Cerebellar cortex (tissue), 1 donor: ENCODE results near the gene GRIN2D.
"Not testable (repeated sequence)": the region's sequence is repeated elsewhere in the genome, so short reads cannot be mapped to it uniquely, and the experiment has no call there.

Source experiments
- DNase-seq: peaks from one replicate; pipeline ENCODE4 v3.0.0-alpha.2; 2015; ENCODE audit warnings: low spot score

The GRIN2D gene

GRCh38 chr19:48371771-48372170 is 21.7 kb upstream of the GRIN2D start:
- DNase-seq, result not testable (repeated sequence)

DNA sequence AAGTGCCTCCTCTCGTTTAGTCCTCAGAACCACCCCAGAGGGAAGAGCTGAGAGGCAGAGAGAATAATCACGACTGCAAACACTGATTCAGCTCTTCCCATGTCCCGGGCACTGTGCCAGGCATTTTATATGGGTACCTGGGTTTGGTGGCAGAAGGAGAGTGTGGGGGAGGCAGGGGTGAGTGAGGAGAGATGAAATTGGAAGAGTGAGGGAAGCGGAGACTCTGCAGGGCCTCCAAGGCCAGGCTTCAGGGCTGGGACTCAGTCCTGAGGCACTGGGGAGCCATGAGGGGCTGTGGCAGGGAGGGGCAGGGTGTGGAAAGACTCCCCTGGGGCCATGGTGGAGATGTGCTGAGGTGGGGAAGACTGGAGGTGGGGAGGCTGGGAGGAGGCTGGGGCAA is 20.6 kb upstream of the GRIN2D start:
- peak; percentile 54 for DNase-seq

- no peak for DNase-seq
Measured at GRCh38 chr19:48373567-48373966, 19.9 kb upstream of the GRIN2D start.

DNA sequence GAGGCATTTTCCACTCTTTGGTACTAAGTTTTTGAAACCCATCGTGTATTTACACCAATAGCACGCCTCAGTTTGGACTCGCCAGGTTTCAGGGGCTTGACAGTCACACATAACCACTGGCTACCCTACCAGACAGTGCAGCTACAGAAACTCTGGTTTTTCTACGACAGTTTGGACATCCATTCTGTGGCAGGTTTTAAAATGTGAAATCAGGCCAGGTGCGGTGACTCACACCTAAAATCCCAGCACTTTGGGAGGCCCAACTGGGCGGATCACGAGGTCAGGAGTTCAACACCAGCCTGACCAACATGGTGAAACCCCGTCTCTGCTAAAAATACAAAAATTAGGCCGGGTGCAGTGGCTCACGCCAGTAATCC is 15.3 kb upstream of the GRIN2D start:
- DNase-seq, result no peak

DNA sequence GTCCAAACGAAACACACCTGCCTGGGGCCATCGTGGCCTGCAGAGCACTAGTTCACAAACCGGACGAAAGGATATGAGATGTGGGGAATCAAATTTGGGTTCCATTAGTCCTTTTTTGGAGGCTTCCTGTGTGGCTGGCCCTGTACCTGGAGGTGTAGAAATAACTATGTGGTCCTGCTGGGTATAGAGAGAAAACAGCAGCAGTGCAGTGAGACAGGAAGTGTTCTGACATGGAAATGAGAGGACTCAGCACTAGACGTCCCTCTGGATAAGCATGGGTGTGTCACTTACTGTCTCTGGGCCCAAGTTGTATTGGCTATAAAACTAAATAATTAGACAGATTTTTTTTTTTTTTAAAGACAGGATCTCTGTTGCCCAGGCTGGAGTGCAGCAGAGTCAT is 14.4 kb upstream of the GRIN2D start:
- DNase-seq, result no peak

GRCh38 chr19:48381178-48381950 is 12.1 kb upstream of the GRIN2D start:
- DNase-seq, result peak; percentile 41

DNA sequence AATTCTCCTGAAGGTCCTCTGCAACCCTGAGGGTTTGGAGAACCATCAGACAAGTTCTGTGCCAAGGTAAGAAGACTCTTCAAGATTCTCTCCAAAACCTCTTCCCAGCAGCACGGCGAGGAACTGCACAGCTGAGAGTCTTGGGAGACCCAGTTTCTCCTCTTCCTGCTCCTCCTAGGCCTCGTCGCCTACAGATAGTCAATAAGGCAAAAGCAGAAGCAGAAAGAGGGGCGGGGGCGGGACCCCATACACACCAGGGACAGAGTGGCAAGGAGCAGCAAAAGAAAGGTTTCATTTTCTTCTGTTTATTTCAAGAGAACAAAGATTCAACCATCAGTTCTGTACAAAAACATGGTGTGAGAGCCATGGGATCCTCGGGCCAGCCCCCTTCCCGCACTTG is 11.2 kb upstream of the GRIN2D start:
- DNase-seq, result no peak

- no peak for DNase-seq
Measured at GRCh38 chr19:48385461-48386087, 7.9 kb upstream of the GRIN2D start.

GRCh38 chr19:48386981-48387380 is 6.5 kb upstream of the GRIN2D start:
- no peak for DNase-seq

DNA sequence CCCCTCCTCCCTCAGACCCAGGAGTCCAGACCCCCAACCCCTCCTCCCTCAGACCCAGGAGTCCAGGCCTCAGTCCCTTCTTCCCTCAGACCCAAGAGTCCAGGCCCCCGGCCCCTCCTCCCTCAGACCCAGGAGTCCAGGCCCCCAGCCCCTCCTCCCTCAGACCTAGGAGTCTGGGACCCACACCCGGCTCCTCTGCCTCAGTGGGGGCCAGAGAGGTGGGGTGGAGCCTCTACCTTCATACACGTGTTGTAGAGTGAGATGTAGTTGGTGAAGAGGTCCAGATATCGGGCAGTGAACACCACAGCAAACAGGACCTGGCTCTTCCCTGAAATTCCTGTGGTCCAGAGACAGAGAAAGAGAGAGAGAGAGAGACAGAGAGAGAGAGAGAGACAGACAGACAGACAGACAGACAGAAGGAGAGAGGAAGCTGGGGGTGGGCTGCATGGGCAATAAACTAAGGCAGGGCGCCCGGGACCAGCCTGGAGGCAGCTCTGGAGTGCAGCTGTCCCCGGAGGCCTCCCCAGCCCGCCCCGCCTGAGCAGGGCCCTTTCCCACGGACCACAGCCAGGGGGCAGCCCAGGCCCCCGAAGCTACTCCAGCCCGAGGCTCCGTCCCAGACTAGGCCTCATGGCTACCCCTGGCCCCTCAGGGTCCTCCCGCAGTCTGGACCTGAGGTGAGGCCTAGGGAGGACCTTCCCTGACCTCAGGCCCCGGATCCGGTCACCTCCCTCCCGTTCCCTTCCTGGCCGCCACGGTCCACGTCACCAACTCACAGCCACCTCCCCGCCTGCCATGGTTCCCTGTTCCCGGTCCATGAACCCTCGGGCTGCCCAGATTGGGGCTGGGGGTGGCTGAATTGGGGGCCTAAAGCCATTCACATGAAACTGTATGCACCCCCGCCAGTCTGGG is 3.0 kb upstream of the GRIN2D start:
- DNase-seq, result peak; percentile 48

DNA sequence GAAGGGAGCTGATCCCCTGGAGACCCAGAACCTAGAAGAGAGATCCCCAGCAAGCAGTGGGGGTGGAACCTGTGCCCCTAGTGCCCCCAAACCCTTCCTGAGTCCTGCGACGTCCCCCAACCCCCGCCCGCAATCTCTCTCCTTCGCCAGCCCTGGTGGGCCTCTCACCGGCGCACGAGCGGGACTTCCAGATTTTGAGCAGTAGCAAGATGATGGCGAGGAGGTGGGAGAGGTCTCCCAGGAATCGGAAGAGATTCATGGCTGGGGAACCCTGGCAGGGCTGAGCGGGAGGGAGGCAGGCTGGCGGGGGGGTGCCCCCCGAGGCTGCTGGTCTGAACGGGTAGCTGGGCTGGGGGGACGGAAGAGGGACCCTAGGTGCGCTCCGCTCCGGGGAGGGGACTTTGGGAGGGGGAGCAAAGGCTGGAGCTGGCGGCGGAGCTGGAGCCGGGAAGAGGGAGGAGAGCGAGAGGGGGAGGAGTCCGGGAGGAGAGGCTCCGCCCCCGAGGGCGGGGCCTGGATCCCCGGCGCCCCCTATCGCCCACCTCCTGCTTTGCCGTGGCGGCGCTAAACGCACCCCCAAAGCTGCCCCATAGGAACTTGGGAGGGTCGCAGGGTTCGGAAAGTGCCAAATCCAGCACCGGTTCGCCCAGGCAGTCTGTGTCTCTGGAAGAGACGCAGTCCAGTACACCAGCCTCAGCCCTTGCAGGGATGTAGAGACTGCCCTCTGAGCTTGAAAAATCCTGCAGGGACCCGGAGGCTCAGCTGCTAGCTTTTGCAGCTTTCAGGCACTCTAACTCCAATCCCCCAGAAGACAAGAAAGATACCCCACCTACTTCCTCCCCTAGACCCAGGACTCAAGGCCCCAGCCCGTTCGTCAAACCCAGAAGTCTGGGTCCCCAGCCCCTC is 2.1 kb upstream of the GRIN2D start, which contains the start of gene KDELR1:
Gene KDELR1 (minus strand): TSS at position 452 of the 906 bp plus-strand sequence. CDS start 193 bp downstream, at position 259.
- peak; percentile 82 for DNase-seq

GRCh38 chr19:48392006-48392344 is 1.5 kb upstream of the GRIN2D start:
- DNase-seq, result not testable (repeated sequence)

GRCh38 chr19:48392860-48393558 is 459 bp upstream of the GRIN2D start:
- DNase-seq, result peak; percentile 62

DNA sequence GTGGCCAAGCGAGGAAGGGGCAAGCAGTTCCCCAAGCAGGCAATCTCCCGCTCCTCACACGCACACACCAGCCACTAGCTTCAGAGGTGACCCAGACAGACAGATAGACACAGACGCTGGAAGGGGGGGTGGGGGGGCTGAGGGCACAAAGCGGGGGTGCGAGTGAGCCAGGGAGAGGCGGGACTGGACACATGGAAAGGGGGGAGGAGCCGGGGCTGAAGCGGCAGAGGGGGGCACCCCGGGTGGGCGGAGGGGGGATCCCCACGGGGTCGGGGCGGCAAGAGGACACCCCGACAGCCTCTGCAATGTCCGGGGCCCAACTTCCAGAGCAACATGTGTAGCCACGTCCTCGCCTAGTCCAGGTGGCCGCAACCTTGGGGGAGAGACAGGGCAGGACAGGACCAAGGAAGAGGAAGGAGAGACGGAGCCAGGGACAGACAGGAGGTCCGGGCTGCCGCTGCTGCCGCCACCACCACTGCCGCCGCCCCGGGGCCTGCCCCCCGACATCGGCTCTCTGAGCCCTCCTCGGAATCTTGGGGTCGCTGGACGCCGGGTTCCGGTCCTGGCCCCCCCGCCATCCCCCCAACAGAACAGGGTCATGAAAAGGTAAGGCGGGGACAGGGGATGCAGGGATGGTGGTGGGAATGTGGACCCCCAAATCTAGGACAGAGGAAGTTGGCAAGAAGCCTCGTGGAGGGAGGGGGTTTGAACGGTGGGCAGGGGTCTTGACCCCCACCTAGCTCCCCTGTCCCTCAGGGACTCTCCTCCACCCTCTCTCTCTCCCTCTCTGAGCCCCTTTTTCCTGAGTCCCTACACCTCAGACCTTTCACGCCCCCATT is 1.1 kb downstream of the GRIN2D start:
- DNase-seq, result no peak

DNA sequence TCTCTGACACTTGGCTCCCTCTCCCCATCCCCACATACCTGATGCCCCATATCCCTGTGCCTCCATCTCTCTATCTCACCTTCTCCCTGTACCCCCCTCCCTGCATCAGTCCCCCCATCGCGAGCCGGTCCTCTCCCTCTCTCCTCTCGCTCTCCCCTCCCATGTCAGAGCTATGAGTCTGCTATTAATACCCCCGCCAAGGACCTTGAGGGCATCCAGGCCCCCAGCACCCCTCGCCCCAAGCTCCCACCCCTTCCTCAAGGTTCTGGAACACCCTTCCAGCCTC is 1.6 kb downstream of the GRIN2D start:
- DNase-seq, result no peak

DNA sequence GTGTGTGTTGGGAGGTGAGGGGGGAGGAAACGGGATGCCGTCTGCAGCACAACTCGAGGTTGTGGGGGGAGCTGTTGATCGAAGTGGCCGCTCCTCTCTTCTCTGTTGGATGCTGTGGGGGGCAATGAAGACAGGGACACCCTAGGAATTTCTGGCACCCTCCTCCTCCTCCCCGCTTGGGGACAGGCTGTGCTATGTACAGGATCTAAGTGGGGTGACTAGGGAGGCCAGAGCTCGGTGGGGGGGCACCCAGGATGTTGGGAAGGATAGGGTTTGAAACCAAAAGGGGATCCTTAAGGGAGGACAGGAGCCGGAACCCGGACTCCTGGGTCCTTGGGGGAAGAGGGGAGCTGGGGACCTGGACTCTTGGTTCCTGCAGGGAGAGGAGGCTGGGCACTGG is 2.0 kb downstream of the GRIN2D start:
- DNase-seq, result no peak

GRCh38 chr19:48396016-48396823 is 2.8 kb downstream of the GRIN2D start:
- peak; percentile 42 for DNase-seq

- DNase-seq, result no peak
Measured at GRCh38 chr19:48396824-48397176, 3.3 kb downstream of the GRIN2D start.

DNA sequence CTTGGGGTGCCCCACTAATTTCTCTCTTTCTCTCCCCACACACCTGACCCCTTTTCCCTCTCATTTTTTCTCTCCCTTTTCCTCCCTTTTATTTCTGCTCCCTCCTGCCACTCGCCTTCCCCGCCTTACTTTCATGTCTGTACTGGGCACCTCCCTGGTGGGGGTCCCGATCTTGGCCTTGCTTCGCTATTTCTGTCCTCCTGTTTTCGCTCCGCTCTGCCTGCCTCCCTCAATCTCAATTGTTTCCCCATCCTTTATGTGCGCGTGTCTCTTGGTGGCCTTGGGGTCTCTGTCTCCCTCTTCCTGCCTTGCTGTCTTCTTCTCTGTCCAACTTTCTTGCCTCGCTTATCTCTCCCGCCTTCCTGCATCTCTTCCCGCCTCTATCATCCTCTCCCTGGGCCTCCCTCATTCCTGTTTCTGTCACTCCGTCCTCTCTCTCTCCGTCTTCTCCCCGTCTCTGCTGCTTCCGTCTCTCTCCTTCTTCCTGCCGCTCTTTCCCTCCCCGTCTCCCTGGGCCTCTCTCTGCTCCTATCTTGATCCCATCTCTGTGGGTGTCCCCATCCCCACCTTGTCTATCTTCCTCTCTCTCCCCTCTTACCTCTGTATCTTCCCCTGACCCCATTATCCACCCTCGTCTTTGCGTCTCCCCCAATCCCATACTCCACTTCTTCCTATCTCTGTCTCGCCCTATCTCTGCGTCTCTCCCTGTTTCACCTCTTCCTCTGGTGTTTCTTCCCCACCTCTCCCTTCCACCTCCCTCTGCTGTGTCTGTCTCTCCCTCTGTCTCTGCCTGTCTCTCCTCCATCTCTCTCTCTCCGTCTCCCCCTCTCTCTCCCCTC is 4.0 kb downstream of the GRIN2D start:
- DNase-seq, result no peak
